Nucleus accumbens (tissue), 56 donors: Measurements from ENCODE around the gene MPL.

ENCODE experiments used
- DNase-seq, 56 donors: peaks; one replicate each; lab custom pipeline; 2025; lab: John Stamatoyannopoulos, UW

The MPL gene

GRCh38 chr1:43402089-43402865 is 64.7 kb downstream of the MPL start:
- DNase-seq = no peak
